Activated CD4-positive, alpha-beta memory T cell treated with anti-CD3 and anti-CD28 coated beads, Interleukin-2, amount 10 ng/mL, durations not matched to agents 7 days and 5 days (primary cell): ENCODE results near the gene CEACAM20. TPM values are rescaled to one million over a fixed set of nuclear protein-coding genes. Genes with fewer than 3 reads are reported as not detected.

Source experiments
- CTCF ChIA-PET: fragments of 350-600 bp; sonication (Branson Sonifier 250); formaldehyde crosslinking; loops from one replicate; lab custom pipeline; 2021; ENCODE audit warnings: antibody characterized with exemption, inconsistent platforms; lab: Charles Lee
- POLR2A ChIA-PET: fragments of 350-600 bp; sonication (Branson Sonifier 250); formaldehyde crosslinking; loops from one replicate; lab custom pipeline; 2021; ENCODE audit warnings: antibody characterized with exemption; lab: Charles Lee
- DNase-seq: peaks from one replicate; pipeline ENCODE4 v3.0.0-alpha.2; 2020
- H3K27ac Mint-ChIP-seq: one replicate; pipeline ENCODE4 v1.8.0; 2021; ENCODE audit warnings: mild to moderate bottlenecking, mixed read lengths
- H3K27me3 Mint-ChIP-seq: one replicate; pipeline ENCODE4 v1.8.0; 2021; ENCODE audit warnings: mixed read lengths
- H3K36me3 Mint-ChIP-seq: one replicate; pipeline ENCODE4 v1.8.0; 2021; ENCODE audit warnings: low read depth, mixed read lengths
- H3K4me1 Mint-ChIP-seq: one replicate; pipeline ENCODE4 v1.8.0; 2021; ENCODE audit warnings: mixed read lengths
- H3K4me3 Mint-ChIP-seq: one replicate; pipeline ENCODE4 v1.8.0; 2021; ENCODE audit warnings: mild to moderate bottlenecking, mixed read lengths
- H3K9me3 Mint-ChIP-seq: one replicate; pipeline ENCODE4 v1.8.0; 2021; ENCODE audit warnings: mixed read lengths
- total RNA-seq, 2 experiments: library from RNA; stranded (reverse); gene quantifications; one replicate each; pipeline ENCODE4 v1.2.3, GENCODE V29; 2021

Gene CEACAM20
- total RNA-seq = not detected

DNA sequence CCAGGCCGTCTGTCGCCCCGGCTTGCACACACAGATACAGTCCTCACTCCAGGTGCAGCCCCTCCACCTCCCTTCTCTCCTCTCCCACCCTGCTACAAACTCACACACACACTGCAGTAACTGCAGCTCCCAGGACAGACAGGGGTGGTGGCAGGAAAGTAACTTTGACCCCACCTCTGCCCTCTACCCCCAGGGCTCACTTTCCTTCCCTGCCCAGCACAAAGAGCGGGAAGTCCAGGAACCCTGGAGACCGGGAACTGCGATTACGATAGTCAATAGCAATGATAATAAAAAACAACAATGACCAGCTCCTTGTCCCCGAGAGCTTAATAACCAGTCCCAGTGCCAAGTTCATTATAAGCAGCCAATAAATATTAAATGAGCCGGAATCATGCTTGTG, at the start of gene CEACAM20:
CEACAM20 (minus strand) TSS at position 140 of the 400 bp plus-strand sequence. CDS start 166 bp downstream, outside the sequence.
- ChIA-PET CTCF (no interaction called here), POLR2A (no interaction called here)
- H3K4me1 Mint-ChIP-seq = no peaks in the 10 kb centered on the region
- H3K9me3 Mint-ChIP-seq = peaks cover 23% of the 10 kb centered on the region
- no peak within 1 kb of the TSS for H3K4me3 Mint-ChIP-seq
- H3K27me3 Mint-ChIP-seq = no peaks in the 10 kb centered on the region
- no peak for DNase-seq
- H3K36me3 Mint-ChIP-seq = peaks cover 3% of the 10 kb centered on the region
- no peak within 1 kb of the TSS for H3K27ac Mint-ChIP-seq

DNA sequence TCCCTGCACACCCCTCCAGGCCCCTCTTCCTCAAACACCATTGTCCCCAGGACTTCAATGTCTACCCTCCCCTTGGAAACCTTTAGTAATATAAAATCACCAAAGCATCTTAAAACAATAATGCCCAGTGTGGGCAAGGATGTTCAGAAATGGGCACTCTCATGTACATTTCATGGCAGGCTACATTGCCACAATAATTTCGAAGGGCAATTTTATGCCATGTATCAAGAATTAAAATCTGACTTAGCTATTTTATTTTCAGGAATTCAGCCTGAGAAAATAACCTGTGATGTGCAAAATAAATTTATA, 48.0 kb upstream of the CEACAM20 start:
- ChIA-PET POLR2A (no interaction called here), CTCF (interaction anchor here (1.0 to 1.3 kb wide), 2 partner anchors 11 to 77 kb away, joined by 3 to 5 read pairs; no protein-coding TSS in a partner anchor)
- Mint-ChIP-seq H3K9me3 (peaks cover 7% of the 10 kb centered on the region), H3K36me3 (no peaks in the 10 kb centered on the region), H3K4me1 (no peaks in the 10 kb centered on the region), H3K27ac (no peak overlapping the region), H3K27me3 (no peaks in the 10 kb centered on the region), H3K4me3 (no peak overlapping the region)
- no peak for DNase-seq

GRCh38 chr19:44576843-44577565, 47.5 kb upstream of the CEACAM20 start:
- peak; percentile 17 for DNase-seq
- no peaks in the 10 kb centered on the region for H3K36me3 Mint-ChIP-seq
- H3K27ac Mint-ChIP-seq = no peak overlapping the region
- peaks cover 7% of the 10 kb centered on the region for H3K9me3 Mint-ChIP-seq
- ChIA-PET POLR2A (no interaction called here), CTCF (interaction anchor here (0.7 to 1.3 kb wide), 3 partner anchors 12 to 77 kb away, joined by 3 to 5 read pairs (median 3); no protein-coding TSS in a partner anchor)
- no peaks in the 10 kb centered on the region for H3K4me1 Mint-ChIP-seq
- no peaks in the 10 kb centered on the region for H3K27me3 Mint-ChIP-seq
- no peak overlapping the region for H3K4me3 Mint-ChIP-seq

GRCh38 chr19:44575116-44575700, 45.7 kb upstream of the CEACAM20 start:
- DNase-seq = no peak
- Mint-ChIP-seq H3K27me3 (no peaks in the 10 kb centered on the region), H3K4me3 (no peak overlapping the region), H3K9me3 (peaks cover 4% of the 10 kb centered on the region), H3K4me1 (no peaks in the 10 kb centered on the region), H3K36me3 (no peaks in the 10 kb centered on the region), H3K27ac (no peak overlapping the region)
- CTCF ChIA-PET = no interaction called here
- POLR2A ChIA-PET = no interaction called here

- POLR2A ChIA-PET = no interaction called here
- H3K27ac Mint-ChIP-seq = no peak overlapping the region
- DNase-seq = no peak
- H3K9me3 Mint-ChIP-seq = no peaks in the 10 kb centered on the region
- no peak overlapping the region for H3K4me3 Mint-ChIP-seq
- H3K27me3 Mint-ChIP-seq = no peaks in the 10 kb centered on the region
- no peaks in the 10 kb centered on the region for H3K36me3 Mint-ChIP-seq
- CTCF ChIA-PET = interaction anchor here (0.6 kb wide), 1 partner anchor 69 kb away, joined by 3 read pairs; no protein-coding TSS in a partner anchor
- no peaks in the 10 kb centered on the region for H3K4me1 Mint-ChIP-seq
These were observed 44.9 kb upstream of the CEACAM20 start for GRCh38 chr19:44574186-44574950.

DNA sequence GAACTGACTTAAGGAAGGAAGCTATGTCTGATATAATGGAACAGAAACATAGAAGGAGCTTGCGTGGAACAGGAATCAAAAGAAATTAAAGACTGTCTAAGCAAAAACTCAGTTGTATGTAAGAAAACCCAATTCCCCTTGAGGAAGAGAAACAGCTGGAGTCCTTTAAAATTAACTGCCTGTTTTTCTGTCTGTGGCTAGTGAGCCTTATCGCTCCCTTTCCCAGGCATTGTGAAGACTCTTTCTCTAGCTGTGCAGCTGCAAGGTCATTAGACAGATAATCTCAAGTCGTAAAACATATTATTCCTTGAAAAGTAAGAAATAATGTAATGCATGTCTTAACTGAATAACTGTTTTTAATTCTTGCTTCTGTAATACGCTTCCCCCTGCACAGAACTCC, 44.2 kb upstream of the CEACAM20 start:
- Mint-ChIP-seq H3K4me1 (no peaks in the 10 kb centered on the region), H3K4me3 (no peak overlapping the region), H3K27me3 (peaks cover 2% of the 10 kb centered on the region), H3K36me3 (no peaks in the 10 kb centered on the region), H3K27ac (no peak overlapping the region), H3K9me3 (no peaks in the 10 kb centered on the region)
- ChIA-PET CTCF (interaction anchor here (0.6 to 0.7 kb wide), 2 partner anchors 9 to 70 kb away, joined by 3 read pairs; no protein-coding TSS in a partner anchor), POLR2A (no interaction called here)
- no peak for DNase-seq

- H3K4me3 Mint-ChIP-seq = no peak overlapping the region
These were observed 43.7 kb upstream of the CEACAM20 start for GRCh38 chr19:44573183-44573582.

DNA sequence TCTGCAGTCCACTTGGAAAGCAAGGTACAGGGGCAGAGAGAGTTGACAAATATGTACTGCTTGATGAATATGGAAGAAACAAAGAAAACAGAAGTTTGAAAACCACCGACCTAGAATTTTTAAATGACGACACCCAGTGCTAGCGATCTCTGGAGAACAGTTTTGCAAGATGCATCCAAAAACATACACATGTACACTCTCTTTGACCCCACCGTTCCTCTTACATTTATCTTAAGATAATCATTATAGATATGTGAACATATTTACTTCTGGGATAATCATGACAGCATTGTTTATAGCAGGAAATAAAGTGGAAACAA, 43.1 kb upstream of the CEACAM20 start:
- H3K4me3 Mint-ChIP-seq = no peak overlapping the region
- ChIA-PET CTCF (no interaction called here), POLR2A (no interaction called here)
- no peaks in the 10 kb centered on the region for H3K9me3 Mint-ChIP-seq
- H3K27me3 Mint-ChIP-seq = peaks cover 2% of the 10 kb centered on the region
- no peak for DNase-seq
- no peak overlapping the region for H3K27ac Mint-ChIP-seq
- no peaks in the 10 kb centered on the region for H3K36me3 Mint-ChIP-seq
- H3K4me1 Mint-ChIP-seq = no peaks in the 10 kb centered on the region

More at GRCh38 chr19:44573183-44573582, 43.7 kb upstream of the CEACAM20 start:
- DNase-seq = no peak
- H3K9me3 Mint-ChIP-seq = no peaks in the 10 kb centered on the region
- ChIA-PET CTCF (interaction anchor here (0.7 kb wide), 1 partner anchor 9 kb away, joined by 3 read pairs; no protein-coding TSS in a partner anchor), POLR2A (no interaction called here)
- H3K27ac Mint-ChIP-seq = no peak overlapping the region
- H3K36me3 Mint-ChIP-seq = no peaks in the 10 kb centered on the region
- peaks cover 2% of the 10 kb centered on the region for H3K27me3 Mint-ChIP-seq
- no peaks in the 10 kb centered on the region for H3K4me1 Mint-ChIP-seq

GRCh38 chr19:44571830-44572580, 42.5 kb upstream of the CEACAM20 start:
- POLR2A ChIA-PET = no interaction called here
- Mint-ChIP-seq H3K4me1 (no peaks in the 10 kb centered on the region), H3K9me3 (no peaks in the 10 kb centered on the region), H3K4me3 (no peak overlapping the region), H3K27me3 (peaks cover 2% of the 10 kb centered on the region), H3K36me3 (no peaks in the 10 kb centered on the region), H3K27ac (no peak overlapping the region)
- DNase-seq = no peak
- CTCF ChIA-PET = interaction anchor here (0.6 to 2.5 kb wide), 8 partner anchors 20 to 1747 kb away, joined by 3 to 21 read pairs (median 3); no protein-coding TSS in a partner anchor

- H3K4me3 Mint-ChIP-seq = no peak overlapping the region
- CTCF ChIA-PET = interaction anchor here (0.5 to 2.5 kb wide), 17 partner anchors 15 to 319 kb away, joined by 3 to 21 read pairs (median 3); partner anchors contain the start of gene TOMM40
- no peaks in the 10 kb centered on the region for H3K9me3 Mint-ChIP-seq
- DNase-seq = peak; percentile 56
- no peak overlapping the region for H3K27ac Mint-ChIP-seq
- H3K4me1 Mint-ChIP-seq = no peaks in the 10 kb centered on the region
- no peaks in the 10 kb centered on the region for H3K36me3 Mint-ChIP-seq
- POLR2A ChIA-PET = no interaction called here
- peaks cover 2% of the 10 kb centered on the region for H3K27me3 Mint-ChIP-seq
These were observed 41.7 kb upstream of the CEACAM20 start for GRCh38 chr19:44570984-44571684.

GRCh38 chr19:44570603-44570983, 41.1 kb upstream of the CEACAM20 start:
- Mint-ChIP-seq H3K27ac (no peak overlapping the region), H3K4me3 (no peak overlapping the region), H3K27me3 (peaks cover 2% of the 10 kb centered on the region), H3K9me3 (no peaks in the 10 kb centered on the region), H3K4me1 (no peaks in the 10 kb centered on the region), H3K36me3 (no peaks in the 10 kb centered on the region)
- no peak for DNase-seq
- ChIA-PET CTCF (interaction anchor here (0.5 to 2.5 kb wide), 14 partner anchors 15 to 320 kb away, joined by 3 to 21 read pairs (median 4); partner anchors contain the start of gene TOMM40), POLR2A (no interaction called here)

GRCh38 chr19:44567745-44568144, 38.3 kb upstream of the CEACAM20 start:
- H3K4me1 Mint-ChIP-seq = no peaks in the 10 kb centered on the region
- peaks cover 2% of the 10 kb centered on the region for H3K27me3 Mint-ChIP-seq
- ChIA-PET CTCF (no interaction called here), POLR2A (no interaction called here)
- no peak overlapping the region for H3K27ac Mint-ChIP-seq
- DNase-seq = no peak
- H3K36me3 Mint-ChIP-seq = no peaks in the 10 kb centered on the region
- no peaks in the 10 kb centered on the region for H3K9me3 Mint-ChIP-seq
- H3K4me3 Mint-ChIP-seq = no peak overlapping the region
